ENCODE data around the gene GORASP2.

DNA sequence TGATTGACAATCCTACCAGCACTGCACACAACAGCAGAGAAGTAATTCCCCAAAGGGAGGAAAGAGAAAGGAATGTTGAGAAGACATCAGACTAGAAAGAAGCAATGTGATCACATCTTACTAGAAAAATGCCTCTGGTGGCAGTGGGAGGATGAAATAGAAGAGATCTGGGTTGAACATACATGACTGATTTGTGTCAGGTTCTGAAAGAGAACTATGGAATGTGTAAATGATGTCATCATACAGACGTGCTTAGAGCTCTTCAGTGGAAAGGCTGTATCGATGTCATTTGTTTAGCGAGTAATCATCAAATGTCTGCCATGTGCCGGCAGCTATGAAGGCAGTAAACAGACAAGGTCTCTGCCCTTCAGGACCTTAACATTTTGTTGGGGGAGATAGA is 24.9 kb downstream of the GORASP2 start:
- TF ChIP-seq, protein P1, sequence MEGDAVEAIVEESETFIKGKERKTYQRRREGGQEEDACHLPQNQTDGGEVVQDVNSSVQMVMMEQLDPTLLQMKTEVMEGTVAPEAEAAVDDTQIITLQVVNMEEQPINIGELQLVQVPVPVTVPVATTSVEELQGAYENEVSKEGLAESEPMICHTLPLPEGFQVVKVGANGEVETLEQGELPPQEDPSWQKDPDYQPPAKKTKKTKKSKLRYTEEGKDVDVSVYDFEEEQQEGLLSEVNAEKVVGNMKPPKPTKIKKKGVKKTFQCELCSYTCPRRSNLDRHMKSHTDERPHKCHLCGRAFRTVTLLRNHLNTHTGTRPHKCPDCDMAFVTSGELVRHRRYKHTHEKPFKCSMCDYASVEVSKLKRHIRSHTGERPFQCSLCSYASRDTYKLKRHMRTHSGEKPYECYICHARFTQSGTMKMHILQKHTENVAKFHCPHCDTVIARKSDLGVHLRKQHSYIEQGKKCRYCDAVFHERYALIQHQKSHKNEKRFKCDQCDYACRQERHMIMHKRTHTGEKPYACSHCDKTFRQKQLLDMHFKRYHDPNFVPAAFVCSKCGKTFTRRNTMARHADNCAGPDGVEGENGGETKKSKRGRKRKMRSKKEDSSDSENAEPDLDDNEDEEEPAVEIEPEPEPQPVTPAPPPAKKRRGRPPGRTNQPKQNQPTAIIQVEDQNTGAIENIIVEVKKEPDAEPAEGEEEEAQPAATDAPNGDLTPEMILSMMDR (conservative IDR thresholded peaks at IDR 0.05 in 1 of 2, IDR thresholded peaks at IDR 0.05 in 1 of 2; ENCODE audit: low read depth in 1 of 2, low read length in 2 of 2) = no peak
- no peak for TF ChIP-seq EZH2 (IDR thresholded peaks at IDR 0.05; ENCODE audit: low read length, missing control alignments)
